Measurements from ENCODE around the gene ADCY2. TPM values are rescaled to one million over a fixed set of nuclear protein-coding genes. Genes with fewer than 3 reads are reported as not detected.

ADCY2 gene
- total RNA-seq, 2 experiments from 2014 or later: not detected

GRCh38 chr5:7753596-7753995 lies 357.7 kb downstream of the ADCY2 start:
- no peaks in the 10 kb centered on the region for H3K79me2 ChIP-seq (ENCODE audit: insufficient read depth, low read depth, low read length)
- no peak overlapping the region for H3K4me3 ChIP-seq (ENCODE audit: low read depth, low read length, poor library complexity, severe bottlenecking)
- no peaks in the 10 kb centered on the region for H4K20me1 ChIP-seq (ENCODE audit: insufficient read depth, low read length)
- no TSS peak for BruUV-seq (replicated peaks)
- no peaks in the 10 kb centered on the region for H3K9me3 ChIP-seq (ENCODE audit: low read length)
- H3K27ac ChIP-seq (ENCODE audit: low read depth, low read length, poor library complexity, severe bottlenecking): no peak overlapping the region
- no peak for DNase-seq (ENCODE audit: low spot score)
- H2AFZ ChIP-seq (ENCODE audit: low read length): no peak overlapping the region
- TF ChIP-seq CTCF (conservative IDR thresholded peaks at IDR 0.05; ENCODE audit: low read length): no peak
- TF ChIP-seq EZH2phosphoT487 (IDR thresholded peaks at IDR 0.05; ENCODE audit: borderline replicate concordance, low read depth, low read length): no peak
- ChIA-PET POLR2A (no interaction called here), CTCF (ENCODE audit: unreplicated experiment) (no interaction called here)
- H3K4me1 ChIP-seq (ENCODE audit: insufficient read depth, low read length, poor library complexity, severe bottlenecking): no peaks in the 10 kb centered on the region
- no peak overlapping the region for H3K4me2 ChIP-seq (ENCODE audit: low read length)
- no peaks in the 10 kb centered on the region for H3K9me2 ChIP-seq (ENCODE audit: insufficient read depth, low read length)
- intact Hi-C loops (cut with micrococcal nuclease; ENCODE audit: unreplicated experiment): no loop called here
- no peaks in the 10 kb centered on the region for H3K36me3 ChIP-seq (ENCODE audit: insufficient read depth, low read length)

DNA sequence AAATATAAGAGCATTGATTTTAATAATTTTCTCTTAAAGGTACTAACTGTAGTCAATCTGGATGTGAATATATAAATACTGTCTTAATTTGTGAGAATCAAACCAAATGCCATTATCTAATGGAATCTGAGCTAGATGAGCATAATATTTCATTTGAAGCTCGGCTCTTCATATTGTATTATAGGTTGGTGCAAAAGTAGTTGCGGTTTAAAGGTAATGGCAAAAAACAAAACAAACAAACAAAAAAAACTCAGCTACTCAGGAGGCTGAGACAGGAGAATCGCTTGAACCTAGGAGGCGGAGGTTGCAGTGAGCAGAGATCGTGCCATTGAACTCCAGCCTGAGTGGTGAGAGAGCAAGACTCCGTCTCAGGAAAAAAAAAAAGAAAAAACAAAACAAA lies 358.6 kb downstream of the ADCY2 start:
- no peak overlapping the region for H3K4me2 ChIP-seq (ENCODE audit: low read length)
- BruUV-seq (replicated peaks): no TSS peak
- H3K4me1 ChIP-seq (ENCODE audit: insufficient read depth, low read length, poor library complexity, severe bottlenecking): no peaks in the 10 kb centered on the region
- no peak overlapping the region for H2AFZ ChIP-seq (ENCODE audit: low read length)
- no peak for DNase-seq (ENCODE audit: low spot score)
- POLR2A ChIA-PET: interaction anchor here (0.6 kb wide), 1 partner anchor 9 kb away, joined by 3 read pairs; no protein-coding TSS in a partner anchor
- TF ChIP-seq CTCF (conservative IDR thresholded peaks at IDR 0.05; ENCODE audit: low read length) (no peak), EZH2phosphoT487 (IDR thresholded peaks at IDR 0.05; ENCODE audit: borderline replicate concordance, low read depth, low read length) (no peak)
- H3K9me2 ChIP-seq (ENCODE audit: insufficient read depth, low read length): no peaks in the 10 kb centered on the region
- H4K20me1 ChIP-seq (ENCODE audit: insufficient read depth, low read length): no peaks in the 10 kb centered on the region
- intact Hi-C loops (cut with micrococcal nuclease; ENCODE audit: unreplicated experiment): no loop called here
- no peaks in the 10 kb centered on the region for H3K9me3 ChIP-seq (ENCODE audit: low read length)
- H3K36me3 ChIP-seq (ENCODE audit: insufficient read depth, low read length): no peaks in the 10 kb centered on the region
- H3K27ac ChIP-seq (ENCODE audit: low read depth, low read length, poor library complexity, severe bottlenecking): no peak overlapping the region
- CTCF ChIA-PET (ENCODE audit: unreplicated experiment): no interaction called here
- no peak overlapping the region for H3K4me3 ChIP-seq (ENCODE audit: low read depth, low read length, poor library complexity, severe bottlenecking)
- H3K79me2 ChIP-seq (ENCODE audit: insufficient read depth, low read depth, low read length): no peaks in the 10 kb centered on the region

DNA sequence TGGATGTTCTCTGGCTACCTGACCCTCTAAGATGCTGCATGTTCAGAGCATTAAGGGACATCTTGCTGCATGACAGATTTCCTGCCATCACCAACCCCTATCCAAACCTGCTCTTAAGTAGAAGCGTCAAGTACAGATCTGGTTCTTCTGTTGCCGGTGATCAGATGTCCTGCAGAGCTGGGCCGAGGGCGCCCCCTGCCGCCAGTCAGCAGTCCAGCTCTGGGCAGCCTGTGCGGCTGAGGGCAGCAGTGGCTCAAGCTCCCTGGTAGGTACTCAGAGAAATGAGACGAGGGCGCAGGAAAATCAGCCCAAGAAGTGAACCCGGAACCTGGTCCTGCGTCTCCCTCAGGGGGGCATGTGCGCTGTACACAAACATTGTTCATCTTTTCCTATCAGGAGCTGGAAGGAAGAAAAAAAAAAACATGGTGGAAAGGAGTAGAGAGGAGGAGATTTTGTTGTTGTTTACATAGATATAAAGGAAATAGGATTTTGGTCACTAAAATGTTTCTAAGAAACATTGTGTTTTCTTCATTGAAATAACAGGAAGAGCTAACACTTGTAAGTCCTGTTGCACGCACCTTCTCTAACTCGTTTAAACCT lies 359.2 kb downstream of the ADCY2 start:
- Histone ChIP-seq H3K4me2 (ENCODE audit: low read length) (no peak overlapping the region), H3K36me3 (ENCODE audit: insufficient read depth, low read length) (no peaks in the 10 kb centered on the region), H3K27ac (ENCODE audit: low read depth, low read length, poor library complexity, severe bottlenecking) (no peak overlapping the region), H3K9me3 (ENCODE audit: low read length) (no peaks in the 10 kb centered on the region), H3K4me1 (ENCODE audit: insufficient read depth, low read length, poor library complexity, severe bottlenecking) (no peaks in the 10 kb centered on the region), H3K4me3 (ENCODE audit: low read depth, low read length, poor library complexity, severe bottlenecking) (no peak overlapping the region), H2AFZ (ENCODE audit: low read length) (no peak overlapping the region), H3K79me2 (ENCODE audit: insufficient read depth, low read depth, low read length) (no peaks in the 10 kb centered on the region), H4K20me1 (ENCODE audit: insufficient read depth, low read length) (no peaks in the 10 kb centered on the region), H3K9me2 (ENCODE audit: insufficient read depth, low read length) (no peaks in the 10 kb centered on the region)
- DNase-seq (ENCODE audit: low spot score): peak; percentile 53
- CTCF ChIA-PET (ENCODE audit: unreplicated experiment): no interaction called here
- TF ChIP-seq CTCF (conservative IDR thresholded peaks at IDR 0.05; ENCODE audit: low read length) (peak; percentile 88), EZH2phosphoT487 (IDR thresholded peaks at IDR 0.05; ENCODE audit: borderline replicate concordance, low read depth, low read length) (no peak)
- POLR2A ChIA-PET: interaction anchor here (0.6 kb wide), 1 partner anchor 8 kb away, joined by 3 read pairs; no protein-coding TSS in a partner anchor
- no TSS peak for BruUV-seq (replicated peaks)
- intact Hi-C loops (cut with micrococcal nuclease; ENCODE audit: unreplicated experiment): loop anchor here (5.0 kb wide), 1 partner anchor 493 kb away; no protein-coding TSS in a partner anchor

Measured in OCI-LY7 (cell line).